SKM-1 treated with dmso at 0.1 percent for 144 hours (cell line): ENCODE measurements around the gene ZXDC.

Experiments
- DNase-seq: peaks from one replicate; lab custom pipeline; 2025; ENCODE audit not compliant: unreplicated experiment; lab: John Stamatoyannopoulos, UW

The ZXDC gene

DNA sequence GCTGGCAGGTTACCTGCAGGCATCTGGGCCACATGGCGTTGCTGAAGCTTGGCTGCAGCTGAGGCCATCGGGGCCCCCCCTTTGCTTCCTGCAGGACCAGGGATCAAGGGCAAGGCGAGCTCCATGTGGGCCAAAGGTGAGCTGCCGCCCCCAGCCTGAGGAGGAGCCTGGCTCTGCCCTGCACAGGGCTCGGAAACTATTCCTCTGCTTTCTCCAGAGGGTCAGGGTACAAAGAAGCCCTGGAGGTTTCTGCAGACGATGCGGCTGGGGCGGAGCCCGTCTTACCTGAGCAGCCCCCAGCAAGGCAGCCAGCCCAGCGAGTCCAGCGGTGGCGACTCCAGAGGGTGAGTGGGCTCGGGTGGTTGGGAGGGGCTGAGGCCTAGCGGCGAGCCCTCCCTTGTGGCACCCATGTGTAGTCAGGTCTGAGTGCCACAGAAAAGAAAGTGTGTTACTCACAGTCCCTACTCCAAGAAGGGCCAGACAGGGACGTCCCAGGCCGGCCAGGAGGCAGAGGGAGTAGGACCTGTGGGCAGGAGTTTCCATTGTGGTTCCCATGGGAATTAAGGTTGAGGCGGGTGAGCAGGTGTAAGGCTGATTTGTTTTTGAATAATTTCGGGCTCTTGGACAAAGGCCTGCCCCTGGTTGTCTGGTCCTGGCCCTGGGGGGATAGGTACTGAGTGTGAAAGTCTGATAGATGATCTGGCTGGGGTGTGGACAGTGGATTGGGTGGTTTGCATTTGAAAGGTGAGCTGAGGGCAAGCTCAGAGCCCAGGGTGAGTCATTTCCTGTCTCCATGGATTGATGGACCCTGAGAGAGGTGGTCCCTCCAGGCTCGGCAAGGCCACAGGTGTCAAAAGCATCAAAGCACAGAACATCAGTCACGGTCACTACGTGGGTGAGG, 55.6 kb downstream of the ZXDC start:
- no peak for DNase-seq

DNA sequence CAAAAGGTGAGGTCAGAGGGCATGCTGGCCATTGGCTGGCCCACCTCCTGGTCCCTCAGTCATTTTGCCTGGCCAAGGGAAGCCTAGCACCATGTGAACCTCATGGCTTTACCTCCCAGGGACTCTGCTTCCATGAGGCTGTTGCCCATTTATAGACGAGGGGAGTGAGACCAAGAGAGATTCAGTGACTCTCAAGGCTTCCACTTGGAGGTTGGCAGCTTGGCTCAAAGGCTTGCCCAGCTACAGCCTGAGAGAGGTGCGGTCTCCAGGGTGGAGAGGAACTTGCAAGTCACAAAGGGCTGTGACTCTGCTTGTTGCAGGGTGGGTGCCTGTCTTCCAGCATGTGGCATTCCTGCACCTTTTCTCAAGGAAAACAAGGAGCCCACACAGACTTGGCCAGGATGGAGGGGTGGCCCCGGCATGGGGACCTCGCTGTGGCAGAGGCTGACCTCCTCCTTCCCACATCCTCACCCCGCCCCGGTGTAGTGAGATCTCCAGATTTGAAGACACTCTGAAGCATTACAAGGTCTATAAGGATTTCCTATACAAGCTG, 56.5 kb downstream of the ZXDC start:
- DNase-seq = no peak

DNA sequence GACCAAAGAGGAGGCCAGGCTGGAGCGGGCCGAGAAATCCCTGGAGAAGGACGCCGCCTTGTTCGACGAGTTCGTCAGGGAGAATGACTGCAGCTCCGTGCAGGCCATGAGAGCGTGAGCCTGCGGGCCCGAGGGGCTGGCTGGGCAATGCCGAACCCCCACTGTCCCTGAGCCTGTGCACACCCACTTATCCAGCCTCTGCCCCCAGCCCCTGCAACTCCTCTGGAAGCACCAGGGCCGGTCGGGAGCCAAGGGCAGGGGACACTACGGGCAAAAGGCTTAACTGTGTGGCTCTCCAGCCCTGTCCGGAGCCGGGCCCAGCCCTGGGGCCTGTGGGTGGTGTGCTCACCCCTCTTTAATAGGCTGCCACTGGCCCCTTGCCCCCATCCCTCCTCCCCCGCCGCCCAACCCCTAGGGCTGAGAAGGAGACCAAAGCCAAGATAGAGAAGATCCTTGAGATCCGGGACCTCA, 57.0 kb downstream of the ZXDC start:
- no peak for DNase-seq

DNA sequence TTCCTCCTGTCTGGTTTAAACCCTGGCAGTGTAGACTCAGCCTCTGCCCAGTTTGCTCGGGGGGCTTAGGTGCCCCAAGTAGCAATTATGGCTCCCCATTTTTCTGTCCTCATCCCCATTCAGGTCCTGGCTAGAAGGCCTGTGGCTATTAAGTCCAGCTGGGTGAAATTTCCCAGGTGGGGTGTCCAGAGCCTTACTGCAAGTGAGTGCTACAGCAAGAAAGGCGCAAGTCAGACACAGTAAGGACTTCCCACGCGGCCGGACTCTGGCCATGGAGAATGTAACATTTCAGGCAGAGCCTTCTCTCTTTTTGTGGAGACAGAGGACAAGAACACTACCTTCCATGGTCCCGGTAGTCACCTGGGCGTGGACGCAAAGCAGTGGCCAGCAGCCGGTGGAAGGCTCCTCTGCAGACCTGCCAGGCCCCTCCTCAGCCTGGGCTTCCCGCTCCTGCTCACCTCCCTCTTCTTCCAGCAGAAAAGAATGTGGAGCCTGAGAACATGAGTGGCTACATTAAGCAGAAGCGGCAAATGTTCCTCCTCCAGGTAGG, 57.6 kb downstream of the ZXDC start:
- DNase-seq = no peak

DNA sequence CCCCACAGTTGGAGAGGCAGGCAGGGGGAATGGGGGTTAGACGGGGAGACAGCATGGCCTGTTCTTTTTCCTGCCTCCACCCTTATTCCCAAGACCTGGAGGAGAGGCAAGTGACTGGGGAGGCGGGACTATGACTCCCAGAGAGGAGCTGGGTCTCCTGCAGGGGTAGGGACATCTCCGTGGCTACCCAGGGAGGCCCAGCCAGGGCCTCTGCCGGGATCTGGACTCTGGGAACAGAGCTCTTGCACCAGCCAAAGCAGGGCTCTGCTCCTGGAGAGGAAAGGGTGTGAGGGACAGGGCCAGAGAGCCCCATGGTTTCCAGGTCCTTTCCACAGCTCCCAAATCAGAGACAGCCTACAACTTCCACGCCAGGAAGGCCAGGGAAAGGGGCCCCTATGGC, 58.2 kb downstream of the ZXDC start:
- no peak for DNase-seq

DNA sequence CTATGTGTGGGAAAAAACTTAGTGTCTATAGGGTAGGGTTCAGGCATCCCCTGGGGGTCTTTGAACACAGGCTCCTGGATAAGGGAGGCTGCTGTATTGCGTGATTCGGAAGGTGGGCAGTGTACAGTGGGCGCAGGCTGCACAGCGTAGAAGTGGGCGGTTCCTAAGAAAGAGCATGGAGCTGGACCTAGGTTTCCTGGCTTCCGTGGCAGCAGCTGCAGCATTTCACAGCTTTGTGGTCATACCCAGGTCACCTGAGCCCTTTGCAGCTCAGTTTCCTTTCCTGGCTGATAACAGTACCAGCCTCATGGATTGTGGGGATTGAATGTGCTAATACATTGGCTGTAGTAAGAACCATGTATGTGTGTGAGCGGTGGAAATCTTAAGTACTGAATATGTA, 58.7 kb downstream of the ZXDC start:
- no peak for DNase-seq

DNA sequence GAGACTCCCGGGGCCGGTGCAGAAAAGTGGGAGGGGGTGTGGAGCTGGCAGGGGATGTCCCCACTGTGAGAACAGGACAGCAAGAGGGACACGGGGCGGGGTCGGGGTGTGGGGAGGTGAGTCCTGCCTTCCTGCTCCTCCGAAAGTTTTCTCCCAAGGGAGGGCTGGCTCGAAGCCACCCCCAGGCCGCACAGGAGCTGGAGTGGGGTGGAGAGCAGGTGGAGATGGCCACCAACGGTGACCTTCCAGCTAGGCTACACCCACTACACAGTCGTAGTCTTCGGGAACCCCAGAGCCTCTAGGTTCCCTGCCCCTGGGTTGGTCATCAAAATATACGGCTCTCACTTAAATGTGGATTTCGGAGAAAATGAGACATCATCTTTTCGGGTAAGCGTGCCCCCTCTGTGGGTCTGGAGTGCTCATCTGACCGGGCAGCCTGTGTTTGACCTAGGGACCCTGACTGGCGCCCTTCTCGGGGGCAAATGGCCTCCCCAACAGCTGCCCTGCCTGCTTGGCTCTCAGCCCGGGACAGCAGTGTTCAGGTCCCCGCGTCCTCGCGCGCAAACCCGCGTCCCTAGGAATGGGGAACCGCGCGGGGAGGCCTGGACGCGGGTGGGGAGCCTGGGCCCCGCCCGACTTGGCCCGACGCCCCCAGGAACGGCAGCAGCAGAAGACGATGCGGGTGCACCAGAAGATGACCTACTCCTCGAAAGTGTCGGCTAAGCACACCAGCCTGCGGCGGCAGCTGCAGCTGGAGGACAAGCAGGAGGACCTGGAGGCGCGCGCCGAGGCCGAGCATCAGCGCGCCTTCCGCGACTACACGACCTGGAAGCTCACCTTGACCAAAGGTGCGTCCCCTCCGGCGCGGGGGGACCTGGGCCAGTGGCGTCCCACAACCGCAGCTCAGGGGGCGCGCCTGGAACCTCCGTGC, 59.8 kb downstream of the ZXDC start:
- DNase-seq = no peak

DNA sequence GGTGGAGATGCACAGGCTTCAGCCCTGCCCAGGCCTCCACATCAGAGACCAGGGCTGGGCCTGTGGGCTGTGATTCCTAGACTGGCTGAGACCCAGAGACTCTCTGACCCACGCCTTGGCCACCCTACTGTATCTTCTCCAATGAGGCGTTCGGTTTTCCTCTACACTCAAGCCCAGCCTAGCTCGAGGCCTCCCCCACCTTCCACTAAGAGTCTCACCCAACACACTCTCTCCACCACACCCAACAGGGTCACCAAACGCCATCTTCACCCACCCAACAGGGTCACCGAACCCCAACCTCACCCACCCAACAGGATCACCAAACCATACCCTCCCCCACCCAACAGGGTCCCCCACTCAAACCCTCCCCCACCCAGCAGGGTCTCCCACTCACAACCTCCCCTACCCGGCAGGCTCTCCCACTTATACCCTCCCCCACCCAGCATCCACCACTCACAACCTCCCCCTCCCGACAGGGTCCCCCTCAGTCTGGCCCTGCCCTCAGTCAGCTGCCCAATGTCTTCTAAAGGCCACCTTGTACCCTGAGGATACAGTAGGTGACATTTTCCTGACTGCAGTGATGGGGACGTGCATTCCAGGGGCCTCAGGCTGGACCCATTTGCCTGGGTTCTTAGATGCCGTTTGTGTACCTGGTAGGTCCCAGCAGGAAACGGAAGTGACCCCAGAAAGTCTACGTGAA, 60.6 kb downstream of the ZXDC start:
- DNase-seq = no peak

DNA sequence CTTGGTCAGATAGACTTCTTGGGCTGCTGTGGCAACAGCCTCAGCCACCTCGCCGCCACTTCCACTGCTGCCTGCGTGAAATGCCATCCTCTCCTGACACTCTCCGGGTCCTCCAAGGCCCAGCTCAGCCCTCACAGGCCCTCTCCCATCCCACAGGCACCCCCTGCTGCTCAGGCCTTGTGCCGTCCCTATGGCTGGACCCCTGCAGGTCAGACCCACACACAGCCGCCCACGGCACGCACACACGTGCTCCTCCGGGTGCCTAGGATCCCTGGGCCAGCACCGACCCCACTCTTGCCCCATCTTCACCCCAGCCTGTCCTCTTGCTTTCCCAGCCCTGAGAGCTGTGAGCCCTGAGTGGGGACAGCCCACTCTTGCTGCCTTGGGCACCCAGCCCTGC, 61.3 kb downstream of the ZXDC start:
- DNase-seq = no peak

DNA sequence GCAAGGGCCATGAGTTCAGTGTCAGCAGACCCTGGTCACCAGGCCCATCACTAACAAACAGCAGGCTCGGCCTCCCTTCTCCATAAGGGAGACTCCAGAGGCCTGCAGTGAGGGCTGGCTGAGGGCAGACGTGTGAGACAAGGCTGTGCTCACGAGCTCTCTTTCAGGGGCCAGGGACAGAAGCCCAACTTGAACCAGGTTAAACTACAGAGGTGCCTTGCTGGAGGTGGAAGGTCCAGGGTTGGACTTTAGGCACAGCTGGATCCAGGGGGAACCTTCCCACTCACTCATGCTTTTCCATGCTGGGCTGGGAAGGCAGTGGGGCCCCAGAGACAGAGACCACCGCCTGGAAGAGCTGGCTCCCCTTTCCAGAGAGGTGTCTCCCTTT, 62.0 kb downstream of the ZXDC start:
- DNase-seq = no peak

DNA sequence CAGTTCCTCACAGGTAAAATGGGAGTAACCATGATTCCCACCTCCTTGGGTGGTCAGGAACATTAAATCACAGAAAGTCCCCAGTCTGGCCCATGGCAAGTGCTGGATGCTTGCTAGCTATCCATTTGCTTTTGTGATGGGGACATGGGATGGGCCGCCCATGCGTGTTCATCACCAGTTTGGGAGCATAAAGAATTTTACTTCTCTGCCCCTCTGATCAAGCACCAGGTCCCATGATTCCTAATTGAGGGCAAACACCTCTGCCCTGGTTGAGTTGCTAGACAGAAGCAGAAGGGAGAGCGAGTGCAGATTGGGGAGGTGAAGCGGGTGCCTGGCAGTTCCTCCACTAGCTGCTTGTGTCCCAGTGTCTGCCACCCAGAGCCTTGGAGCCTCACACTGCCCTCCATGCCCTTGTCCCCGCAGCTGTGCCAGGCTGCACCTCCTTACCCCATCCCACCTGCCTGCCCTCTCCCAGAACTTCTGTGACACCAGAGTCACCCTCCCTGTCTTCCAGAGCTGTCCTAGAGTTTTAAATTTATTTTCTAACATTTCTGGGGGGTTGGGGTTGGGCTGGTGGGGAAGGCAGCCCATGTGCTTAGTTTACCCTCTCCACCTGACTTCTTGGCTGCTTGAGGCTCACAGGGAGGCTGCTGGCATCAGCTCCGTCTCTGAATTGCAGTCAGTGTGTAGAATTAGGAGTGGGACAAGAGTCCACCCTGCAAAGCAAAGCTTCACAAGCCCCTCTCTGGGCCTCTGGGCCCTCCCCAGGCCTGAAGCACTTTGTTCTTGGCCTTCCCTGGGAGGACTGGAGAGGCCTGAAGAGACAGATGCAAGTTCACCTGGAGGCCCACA, 62.6 kb downstream of the ZXDC start:
- DNase-seq = no peak

DNA sequence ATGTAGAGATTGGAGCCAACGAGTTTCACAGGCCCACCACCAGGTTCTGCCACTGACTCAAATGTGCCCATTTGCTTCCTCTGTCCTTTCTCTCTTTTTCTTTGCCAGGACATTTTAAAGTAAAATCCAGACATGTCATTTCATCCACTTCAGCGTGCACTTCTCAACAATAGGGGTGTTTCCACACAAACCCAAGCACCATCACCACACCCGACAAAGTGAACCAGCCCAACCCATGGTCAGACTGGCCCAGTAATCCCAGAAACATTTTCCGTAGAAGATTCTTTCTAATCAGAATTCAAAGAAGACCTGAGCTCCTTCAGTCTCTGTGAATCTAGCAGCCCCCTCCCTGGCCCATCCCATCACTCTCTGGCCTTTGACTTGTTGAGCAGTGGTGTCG, 67.6 kb downstream of the ZXDC start:
- DNase-seq = no peak

DNA sequence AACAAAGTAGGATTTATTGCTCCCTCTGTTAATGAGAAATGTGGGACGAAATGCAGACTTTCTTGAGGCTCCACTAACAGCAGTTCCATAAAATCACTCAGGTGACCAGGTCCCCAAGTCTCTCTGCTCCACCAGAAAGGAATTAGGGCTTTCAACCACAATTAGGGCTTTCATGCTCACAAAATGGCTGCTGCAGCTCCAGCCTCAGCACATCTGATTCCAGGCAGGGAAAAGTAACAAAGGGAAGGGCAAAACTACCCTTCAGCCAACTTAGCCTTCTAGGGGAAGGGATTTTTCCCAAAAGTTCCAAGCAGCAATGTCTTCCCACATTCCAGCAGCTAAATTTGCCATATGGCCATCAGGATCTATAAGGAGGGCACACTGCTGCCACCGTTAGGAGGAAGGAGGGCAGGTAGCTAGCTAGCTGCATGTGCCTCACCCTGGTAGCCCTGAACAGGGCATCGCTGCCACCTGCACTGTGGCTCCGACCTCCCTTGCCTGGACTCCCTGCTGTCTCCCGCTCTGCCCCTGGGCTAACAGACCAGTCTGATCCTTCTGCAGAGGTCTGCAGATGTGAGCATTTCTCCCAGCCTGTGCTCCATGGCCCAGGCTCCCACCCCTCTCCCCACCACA, 68.2 kb downstream of the ZXDC start:
- DNase-seq = no peak

DNA sequence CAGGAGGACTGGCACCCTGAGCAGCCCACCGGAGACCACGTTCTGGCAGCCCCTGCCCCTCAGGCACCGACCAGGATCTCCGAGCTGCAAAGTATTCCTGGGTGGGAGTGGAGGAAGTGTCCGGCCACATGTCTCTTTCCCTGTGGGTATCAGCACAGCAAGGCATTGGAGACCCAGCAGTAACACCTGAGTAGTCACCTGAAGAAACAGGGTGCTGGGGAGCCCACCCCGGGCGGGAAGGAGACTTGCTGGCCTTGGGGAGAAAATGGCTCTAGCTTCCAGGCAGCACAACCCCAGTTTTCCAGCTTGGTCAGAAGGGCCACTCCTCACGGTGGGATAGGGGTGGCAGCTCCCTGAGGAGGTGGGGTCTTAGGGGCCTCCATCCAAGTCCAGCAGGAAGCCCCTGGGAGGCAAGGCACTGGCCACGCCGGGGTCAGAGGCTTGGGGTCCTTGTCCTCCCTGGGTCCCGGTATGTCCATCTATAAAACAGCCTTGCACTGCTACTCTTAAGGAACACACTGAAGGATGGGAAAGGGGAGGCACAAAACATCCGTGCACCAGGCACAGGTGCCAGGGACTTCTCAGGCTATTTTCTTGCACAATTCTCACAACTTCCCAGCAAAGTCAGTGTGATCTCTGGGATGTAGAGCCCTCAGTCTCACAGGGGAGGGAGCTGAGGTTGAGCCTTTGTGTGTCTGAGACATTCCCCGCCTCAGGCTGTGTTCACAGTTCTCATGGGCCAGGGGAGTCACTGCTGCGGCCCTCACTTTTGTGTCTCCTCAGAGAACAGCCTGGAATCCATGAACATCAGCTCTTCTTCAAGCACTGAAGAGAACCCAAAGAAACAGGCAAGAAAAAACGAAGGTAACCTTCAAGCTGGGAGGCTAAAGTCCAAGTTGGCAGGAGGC, 69.0 kb downstream of the ZXDC start:
- no peak for DNase-seq

DNA sequence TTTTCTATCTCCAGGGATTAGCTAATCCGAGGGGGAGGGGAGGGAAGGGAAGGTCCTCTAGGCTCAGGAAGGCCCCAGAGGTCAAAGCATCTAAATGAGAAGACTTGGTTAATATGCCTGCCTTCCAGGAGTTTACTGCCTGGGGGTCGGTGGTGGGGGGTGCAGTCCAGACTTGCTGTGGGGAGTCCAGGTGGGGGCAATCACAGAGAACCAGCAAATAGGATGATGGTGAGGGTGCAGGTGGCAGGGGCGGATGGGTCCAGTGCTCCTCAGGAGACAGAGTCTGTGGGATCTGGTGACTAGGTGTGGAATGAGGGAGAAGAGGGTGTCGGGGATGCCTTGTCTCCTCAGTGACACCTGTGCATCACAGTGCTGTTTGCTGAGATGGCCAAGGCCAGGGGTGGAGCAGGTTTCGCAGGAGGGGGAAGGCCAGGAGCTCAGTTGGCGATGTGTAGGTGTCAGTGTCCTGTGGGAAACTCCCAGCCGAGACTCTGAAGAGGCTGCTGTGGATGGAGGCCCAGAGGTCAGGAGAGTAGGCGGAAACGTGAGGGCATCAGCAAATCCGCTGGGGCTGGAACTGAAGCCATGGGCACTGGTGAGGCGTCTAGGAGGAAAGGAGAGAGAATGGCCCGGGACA, 72.9 kb downstream of the ZXDC start:
- DNase-seq = no peak

DNA sequence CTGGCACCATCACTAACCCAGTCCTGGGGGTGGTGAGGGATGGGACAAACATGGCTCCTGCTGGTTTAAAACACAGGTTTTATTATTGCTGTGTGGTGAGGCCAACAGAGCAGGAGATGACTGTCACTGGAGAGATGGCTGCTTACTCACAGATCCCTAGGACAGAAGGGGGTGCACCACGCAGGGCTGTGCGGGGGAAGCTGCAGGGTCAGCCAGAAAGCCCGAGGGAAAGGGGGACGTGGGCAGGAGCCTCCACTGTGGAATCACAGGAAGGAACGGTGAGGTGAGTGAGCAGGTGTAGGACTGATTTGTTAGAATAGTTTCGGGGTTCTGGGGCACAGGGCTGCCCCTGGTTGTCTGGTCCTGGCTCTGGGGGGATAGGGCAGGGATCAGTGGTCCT, 73.5 kb downstream of the ZXDC start:
- DNase-seq = no peak

DNA sequence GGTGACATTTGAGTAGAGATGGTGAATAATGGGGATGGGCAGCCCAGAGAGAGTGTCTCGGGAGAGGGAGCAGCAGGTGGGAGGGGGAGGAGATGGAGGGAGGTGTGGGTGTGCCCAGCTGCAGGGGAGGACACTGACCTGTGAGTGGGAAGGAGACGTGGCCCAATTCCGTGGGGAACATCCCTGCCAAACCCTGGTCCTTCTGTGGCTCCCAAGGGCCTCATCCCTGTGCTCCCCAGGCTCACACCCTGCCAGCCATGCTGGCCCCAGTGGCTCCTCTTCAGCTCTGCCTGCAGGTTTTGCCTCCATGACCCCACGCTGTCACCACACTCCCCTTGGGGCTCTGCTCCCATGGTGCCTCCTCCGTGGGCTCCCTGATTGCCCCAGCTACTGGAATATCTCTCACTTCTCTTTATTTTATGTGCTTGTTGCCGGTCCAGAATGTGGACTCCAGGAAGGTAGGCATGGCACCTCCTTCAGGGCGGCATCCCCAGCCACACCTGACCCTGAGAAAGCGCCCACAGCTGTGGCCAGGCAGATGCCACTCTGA, 74.0 kb downstream of the ZXDC start:
- no peak for DNase-seq

DNA sequence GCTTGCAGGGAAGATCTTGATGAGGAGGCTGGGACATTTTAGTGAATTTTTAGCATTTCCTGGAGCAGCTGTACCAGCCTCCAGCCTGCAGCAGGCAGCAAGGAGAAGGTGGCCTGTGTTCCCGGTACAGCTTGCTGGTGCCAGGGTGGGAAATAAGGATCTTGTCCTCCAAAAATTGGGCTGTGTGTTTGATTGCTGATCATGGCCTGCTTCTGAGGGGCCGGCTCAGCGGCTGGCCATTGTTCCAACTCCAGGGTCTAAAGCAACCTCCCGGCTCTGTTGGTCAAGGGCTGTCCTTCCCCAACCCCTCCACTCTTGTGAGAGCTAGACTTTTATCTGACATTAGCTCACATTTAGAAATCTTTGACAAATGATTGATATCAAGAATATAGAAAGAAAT, 75.9 kb downstream of the ZXDC start:
- DNase-seq = no peak
